Activated B cell treated with CpG ODN at 0.5 μM for 24 hours (primary cell): Measurements from ENCODE around the gene YWHAH. TPM values are rescaled to one million over a fixed set of nuclear protein-coding genes. Genes with fewer than 3 reads are reported as not detected.

Experiments
- ATAC-seq: fragments of 200-7000 bp; cut with Tn5 transposase; one replicate; pipeline ENCODE4 v1.10.0; 2021; ENCODE audit warnings: low read depth, mild to moderate bottlenecking, moderate library complexity
- CTCF ChIA-PET: fragments of 350-600 bp; sonication (Branson Sonifier 250); formaldehyde crosslinking; loops from one replicate; lab custom pipeline; 2021; ENCODE audit warnings: antibody characterized with exemption; lab: Charles Lee
- POLR2A ChIA-PET: fragments of 350-600 bp; sonication (Branson Sonifier 250); formaldehyde crosslinking; loops from one replicate; lab custom pipeline; 2021; ENCODE audit warnings: antibody characterized with exemption; lab: Charles Lee
- DNase-seq: peaks from one replicate; pipeline ENCODE4 v3.0.0; 2022
- H3K27ac Mint-ChIP-seq: one replicate; pipeline ENCODE4 v1.8.0; 2020; ENCODE audit warnings: mixed read lengths
- H3K27me3 Mint-ChIP-seq: one replicate; pipeline ENCODE4 v1.8.0; 2021; ENCODE audit warnings: mixed read lengths
- H3K36me3 Mint-ChIP-seq: one replicate; pipeline ENCODE4 v1.8.0; 2021; ENCODE audit warnings: low read depth, mixed read lengths
- H3K4me1 Mint-ChIP-seq: one replicate; pipeline ENCODE4 v1.8.0; 2021; ENCODE audit warnings: mixed read lengths
- H3K4me3 Mint-ChIP-seq: one replicate; pipeline ENCODE4 v1.8.0; 2020; ENCODE audit warnings: mild to moderate bottlenecking, mixed read lengths
- H3K9me3 Mint-ChIP-seq: one replicate; pipeline ENCODE4 v1.8.0; 2020; ENCODE audit warnings: mixed read lengths
- intact Hi-C: fragments of 100-400 bp; cut with micrococcal nuclease; formaldehyde crosslinking; loops from one replicate; pipeline ENCODE4 v1.15.1; 2024
- total RNA-seq: library from RNA; stranded (reverse); gene quantifications from 2 replicates; pipeline ENCODE4 v1.2.3, GENCODE V29; 2022
- TF ChIP-seq, protein P1 (sequence below): fragments of 200-600 bp; IDR thresholded peaks from one replicate; pipeline ENCODE4 v1.8.0; 2022; ENCODE audit warnings: antibody characterized with exemption, mild to moderate bottlenecking

Gene YWHAH
- total RNA-seq, 1 donor from 2014 or later: 48.9 TPM

DNA sequence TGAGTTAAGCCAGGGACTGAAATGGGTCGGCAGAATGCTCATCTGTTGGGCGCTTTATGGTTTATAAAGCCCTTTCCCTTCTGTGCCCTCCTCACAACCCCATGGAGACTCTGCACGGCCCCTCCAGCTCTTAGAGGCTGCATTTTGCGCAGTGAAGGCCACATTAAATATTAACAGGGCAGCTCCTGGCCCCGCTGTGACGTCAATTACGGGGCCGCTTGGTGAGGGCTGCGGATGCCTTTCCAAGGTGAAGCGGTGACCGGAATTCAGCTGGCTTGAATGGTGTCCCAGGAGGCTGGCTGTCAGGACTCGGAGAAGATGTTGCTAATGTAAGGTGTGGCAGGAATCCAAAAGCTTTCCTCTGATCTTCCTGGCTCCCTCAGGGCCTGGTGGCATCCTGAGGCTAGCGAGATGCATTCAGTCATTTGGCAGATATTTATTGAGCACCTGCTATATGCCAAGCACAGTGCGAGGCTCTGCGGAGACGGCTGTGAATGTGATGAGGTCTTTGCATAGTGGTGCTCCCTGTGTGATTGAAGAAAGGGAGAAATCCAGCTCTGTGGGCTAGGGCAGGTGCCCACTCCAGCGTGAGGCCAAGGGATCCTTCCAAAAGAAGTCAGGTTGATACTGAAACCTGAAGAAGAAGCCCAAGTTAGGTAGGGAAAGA lies 10.4 kb upstream of the YWHAH start:
- no peak overlapping the region for H3K27ac Mint-ChIP-seq
- no peak for ATAC-seq
- no peaks in the 10 kb centered on the region for H3K9me3 Mint-ChIP-seq
- ChIA-PET POLR2A (no interaction called here), CTCF (no interaction called here)
- H3K36me3 Mint-ChIP-seq: no peaks in the 10 kb centered on the region
- DNase-seq: no peak
- intact Hi-C loops: no loop called here
- no peaks in the 10 kb centered on the region for H3K4me1 Mint-ChIP-seq
- TF ChIP-seq, protein P1, sequence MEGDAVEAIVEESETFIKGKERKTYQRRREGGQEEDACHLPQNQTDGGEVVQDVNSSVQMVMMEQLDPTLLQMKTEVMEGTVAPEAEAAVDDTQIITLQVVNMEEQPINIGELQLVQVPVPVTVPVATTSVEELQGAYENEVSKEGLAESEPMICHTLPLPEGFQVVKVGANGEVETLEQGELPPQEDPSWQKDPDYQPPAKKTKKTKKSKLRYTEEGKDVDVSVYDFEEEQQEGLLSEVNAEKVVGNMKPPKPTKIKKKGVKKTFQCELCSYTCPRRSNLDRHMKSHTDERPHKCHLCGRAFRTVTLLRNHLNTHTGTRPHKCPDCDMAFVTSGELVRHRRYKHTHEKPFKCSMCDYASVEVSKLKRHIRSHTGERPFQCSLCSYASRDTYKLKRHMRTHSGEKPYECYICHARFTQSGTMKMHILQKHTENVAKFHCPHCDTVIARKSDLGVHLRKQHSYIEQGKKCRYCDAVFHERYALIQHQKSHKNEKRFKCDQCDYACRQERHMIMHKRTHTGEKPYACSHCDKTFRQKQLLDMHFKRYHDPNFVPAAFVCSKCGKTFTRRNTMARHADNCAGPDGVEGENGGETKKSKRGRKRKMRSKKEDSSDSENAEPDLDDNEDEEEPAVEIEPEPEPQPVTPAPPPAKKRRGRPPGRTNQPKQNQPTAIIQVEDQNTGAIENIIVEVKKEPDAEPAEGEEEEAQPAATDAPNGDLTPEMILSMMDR: no peak
- no peak overlapping the region for H3K4me3 Mint-ChIP-seq
- H3K27me3 Mint-ChIP-seq: no peaks in the 10 kb centered on the region

DNA sequence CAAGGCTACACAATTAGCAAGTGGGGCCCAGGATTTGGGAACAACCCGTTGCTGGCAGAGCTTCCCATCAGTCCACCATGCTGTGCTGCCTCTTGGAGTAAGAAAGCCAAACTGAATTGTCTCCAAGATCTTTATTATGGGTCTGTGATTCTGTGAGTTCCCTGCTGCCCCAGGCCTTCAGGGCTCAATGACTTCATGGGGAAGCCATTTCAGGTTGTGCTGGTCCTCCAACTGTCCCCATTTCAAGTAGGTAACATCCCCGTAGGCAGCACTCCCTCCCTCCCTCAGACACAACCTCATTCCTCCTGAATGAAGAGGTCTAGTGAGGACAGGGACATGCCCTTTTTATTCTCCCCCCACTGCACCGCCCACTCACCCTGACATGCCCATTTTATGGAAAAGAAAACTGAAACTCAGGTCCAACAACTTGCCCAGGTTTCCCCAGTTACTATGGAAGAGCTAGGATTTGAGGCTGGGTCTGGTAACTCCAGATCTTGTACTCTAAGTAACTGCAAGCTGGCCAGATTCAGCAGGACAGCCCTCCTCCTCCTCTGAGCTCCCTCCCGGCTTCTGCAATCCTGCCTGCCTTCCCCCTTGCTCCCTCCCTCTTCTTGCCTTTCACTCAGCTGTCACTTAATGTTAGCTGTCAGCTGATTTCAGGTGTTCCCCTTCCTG lies 8.2 kb upstream of the YWHAH start:
- no peak for ATAC-seq
- H3K36me3 Mint-ChIP-seq: no peaks in the 10 kb centered on the region
- H3K27ac Mint-ChIP-seq: no peak overlapping the region
- H3K4me3 Mint-ChIP-seq: no peak overlapping the region
- TF ChIP-seq, protein P1: no peak
- intact Hi-C loops: no loop called here
- H3K9me3 Mint-ChIP-seq: no peaks in the 10 kb centered on the region
- ChIA-PET POLR2A (interaction anchor here (0.6 kb wide), 1 partner anchor 175 kb away, joined by 5 read pairs; no protein-coding TSS in a partner anchor), CTCF (interaction anchor here (1.0 to 2.0 kb wide), 2 partner anchors 12 to 271 kb away, joined by 3 to 7 read pairs; no protein-coding TSS in a partner anchor)
- no peak for DNase-seq
- H3K4me1 Mint-ChIP-seq: no peaks in the 10 kb centered on the region
- no peaks in the 10 kb centered on the region for H3K27me3 Mint-ChIP-seq

DNA sequence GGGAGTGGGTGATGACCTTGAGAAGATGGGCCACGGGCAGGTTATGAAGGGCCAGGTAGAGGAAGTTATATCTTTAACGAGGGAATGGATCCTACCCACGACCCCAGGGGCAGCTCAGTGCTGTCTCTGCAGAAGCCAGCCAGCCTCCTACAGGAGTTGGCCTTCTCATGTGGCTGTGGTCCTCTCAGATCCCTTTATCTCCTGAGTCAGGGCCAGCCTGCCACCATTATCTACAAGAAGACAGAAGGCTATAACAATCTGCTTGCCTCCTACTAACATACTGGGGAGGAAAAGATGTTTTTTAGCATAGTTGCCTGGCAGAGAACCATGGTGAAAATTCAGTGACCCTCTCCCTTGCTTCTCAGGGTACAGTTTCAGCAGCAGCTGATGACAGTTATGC lies 7.0 kb upstream of the YWHAH start:
- no peaks in the 10 kb centered on the region for H3K36me3 Mint-ChIP-seq
- intact Hi-C loops: no loop called here
- DNase-seq (no peak), ATAC-seq (no peak)
- no peaks in the 10 kb centered on the region for H3K9me3 Mint-ChIP-seq
- no peaks in the 10 kb centered on the region for H3K27me3 Mint-ChIP-seq
- no peak overlapping the region for H3K4me3 Mint-ChIP-seq
- ChIA-PET POLR2A (no interaction called here), CTCF (interaction anchor here (1.0 to 2.0 kb wide), 2 partner anchors 11 to 272 kb away, joined by 3 to 7 read pairs; no protein-coding TSS in a partner anchor)
- no peak overlapping the region for H3K27ac Mint-ChIP-seq
- H3K4me1 Mint-ChIP-seq: no peaks in the 10 kb centered on the region
- TF ChIP-seq, protein P1: no peak

DNA sequence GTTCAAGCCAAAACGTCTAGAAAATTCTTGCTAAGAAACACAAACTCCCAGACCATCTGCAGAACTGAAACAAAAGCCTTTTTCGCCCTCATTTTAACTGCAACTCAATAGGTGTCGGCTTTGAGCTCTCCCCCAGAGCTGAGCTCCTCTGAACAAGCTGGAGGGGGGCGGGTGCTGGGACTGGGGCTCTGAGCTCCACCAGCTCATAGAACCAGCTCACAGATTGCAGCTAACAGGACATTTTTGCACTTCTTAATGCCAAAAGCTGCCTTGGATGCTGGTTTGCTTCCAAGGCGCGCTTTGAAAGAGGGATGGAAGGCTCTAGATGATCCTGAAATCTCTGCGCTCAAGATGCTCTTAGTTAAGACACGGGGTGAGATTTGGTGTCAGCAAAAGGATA lies 6.0 kb upstream of the YWHAH start:
- Mint-ChIP-seq H3K4me1 (peaks cover 2% of the 10 kb centered on the region), H3K36me3 (no peaks in the 10 kb centered on the region), H3K27me3 (no peaks in the 10 kb centered on the region), H3K9me3 (no peaks in the 10 kb centered on the region), H3K27ac (no peak overlapping the region), H3K4me3 (no peak overlapping the region)
- ChIA-PET POLR2A (no interaction called here), CTCF (interaction anchor here (2.0 kb wide), 1 partner anchor 10 kb away, joined by 7 read pairs; no protein-coding TSS in a partner anchor)
- ATAC-seq: no peak
- DNase-seq: no peak
- intact Hi-C loops: no loop called here
- TF ChIP-seq, protein P1: no peak

DNA sequence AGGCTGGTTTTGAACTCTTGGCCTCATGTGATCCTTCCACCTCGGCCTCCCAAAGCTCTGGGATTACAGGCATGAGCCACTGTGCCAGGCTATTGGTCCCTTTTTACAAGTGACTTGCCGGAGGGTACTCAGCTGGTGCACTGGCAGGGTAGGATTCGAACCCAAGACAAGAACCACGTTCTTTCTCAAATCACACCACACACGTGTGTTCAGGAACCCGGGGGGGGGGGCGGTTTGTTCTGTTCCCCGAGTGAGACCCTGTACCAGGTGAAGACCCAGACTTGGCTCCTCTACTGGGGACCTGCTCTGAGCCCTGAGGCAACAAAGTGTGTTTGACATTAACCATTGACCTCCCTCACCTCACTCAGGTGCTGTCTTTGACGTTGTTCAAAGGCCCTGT lies 3.8 kb upstream of the YWHAH start:
- Mint-ChIP-seq H3K4me3 (no peak overlapping the region), H3K9me3 (no peaks in the 10 kb centered on the region), H3K27ac (no peak overlapping the region), H3K27me3 (no peaks in the 10 kb centered on the region), H3K36me3 (no peaks in the 10 kb centered on the region), H3K4me1 (peaks cover 9% of the 10 kb centered on the region)
- intact Hi-C loops: loop anchor here (10.0 kb wide), 3 partner anchors 146 to 726 kb away; partner anchors contain the start of genes LIMK2 and SFI1
- CTCF ChIA-PET: no interaction called here
- no peak for DNase-seq
- no peak for ATAC-seq
- POLR2A ChIA-PET: no interaction called here
- TF ChIP-seq, protein P1: no peak
